HepG2 (cell line): Measurements from ENCODE around the gene AKAP7. TPM values are rescaled to one million over a fixed set of nuclear protein-coding genes. Genes with fewer than 3 reads are reported as not detected.

Source experiments
- ATAC-seq: fragments of 200-7000 bp; cut with Tn5 transposase; 3 replicates; pipeline ENCODE4 v1.9.1; 2020; ENCODE audit warnings: mild to moderate bottlenecking, moderate library complexity
- BruUV-seq: library from RNA; stranded (reverse); fragments of 400-500 nt; replicated peaks from 2 replicates; lab custom pipeline; 2021; lab: Mats Ljungman, UMichigan
- CTCF ChIA-PET: fragments of 300-600 bp; formaldehyde crosslinking; extraction: SDS; loops from one replicate; lab custom pipeline; 2021; ENCODE audit warnings: low total read pairs, inconsistent platforms, low intra/inter-chr PET ratio; lab: Yijun Ruan, JAX
- POLR2A ChIA-PET: fragments of 350-600 bp; sonication (Branson Sonifier 250); formaldehyde crosslinking; loops from one replicate; lab custom pipeline; 2020; ENCODE audit warnings: antibody characterized with exemption, inconsistent platforms; lab: Yijun Ruan, JAX
- DNase-seq: peaks from one replicate; pipeline ENCODE4 v3.0.0-alpha.2; 2015; ENCODE audit warnings: low spot score
- FAIRE-seq: peaks from 3 replicates; lab custom pipeline; 2011; peaks lifted over from hg19 to GRCh38; lab: Jason Lieb, UNC
- H2AFZ ChIP-seq: one replicate; pipeline ENCODE4 v1.6.1; 2011; ENCODE audit warnings: low read length, inconsistent platforms
- H3K27ac ChIP-seq: fragments of 300-600 bp; 3 replicates; pipeline ENCODE4 v1.8.0; 2011; ENCODE audit warnings: mixed run types, mild to moderate bottlenecking, mixed read lengths, low read length, inconsistent platforms; ENCODE audit not compliant: insufficient read depth; ENCODE audit errors: extremely low read length
- H3K27me3 ChIP-seq, 2 experiments: fragments of 200-600 bp in 1 of 2; 2 replicates in 1 of 2; 3 replicates in 1 of 2; pipeline versions ENCODE4 v1.6.0 to v1.8.0; 2011; ENCODE audit warnings: low read length in 2 of 2, mild to moderate bottlenecking in 2 of 2, moderate library complexity in 2 of 2, inconsistent platforms in 1 of 2; ENCODE audit not compliant: insufficient read depth in 2 of 2, control insufficient read depth in 1 of 2
- H3K36me3 ChIP-seq, 2 experiments: fragments of 200-600 bp in 1 of 2; replicated peaks in 1 of 2; 2 replicates in 1 of 2; 3 replicates in 1 of 2; pipeline versions ENCODE4 v1.5.1 to v1.8.0; 2011; ENCODE audit warnings: low read length in 2 of 2, inconsistent platforms in 1 of 2; ENCODE audit not compliant: insufficient read depth in 2 of 2, control insufficient read depth in 1 of 2
- H3K4me1 ChIP-seq: 2 replicates; pipeline ENCODE4 v1.5.1; 2012; ENCODE audit warnings: low read length, inconsistent platforms; ENCODE audit not compliant: insufficient read depth
- H3K4me2 ChIP-seq: 2 replicates; pipeline ENCODE4 v1.6.0; 2011; ENCODE audit warnings: low read depth, low read length, inconsistent platforms
- H3K4me3 ChIP-seq, 3 experiments: fragments of 200-600 bp in 1 of 3; sonication (generic), shearing (Covaris generic) in 1 of 3; replicated peaks in 1 of 3; 2 replicates each; pipeline ENCODE4 v1.5.1; 2011 to 2016; ENCODE audit warnings: low read length in 3 of 3, inconsistent platforms in 2 of 3, low read depth in 2 of 3, mild to moderate bottlenecking in 2 of 3, control low read depth in 1 of 3, mixed read lengths in 1 of 3; ENCODE audit not compliant: insufficient read depth in 1 of 3
- H3K79me2 ChIP-seq: one replicate; pipeline ENCODE4 v1.6.1; 2011; ENCODE audit warnings: low read length, inconsistent platforms; ENCODE audit not compliant: insufficient read depth
- H3K9ac ChIP-seq: 2 replicates; pipeline ENCODE4 v1.6.0; 2011; ENCODE audit warnings: mild to moderate bottlenecking, low read depth, low read length, inconsistent platforms; ENCODE audit not compliant: insufficient read depth
- H3K9me3 ChIP-seq: 2 replicates; pipeline ENCODE4 v1.5.1; 2012; ENCODE audit warnings: mild to moderate bottlenecking, low read length
- H4K20me1 ChIP-seq: 2 replicates; pipeline ENCODE4 v1.6.0; 2011; ENCODE audit warnings: inconsistent platforms, mild to moderate bottlenecking, low read length, moderate library complexity; ENCODE audit not compliant: insufficient read depth
- KDM6A ChIP-seq: IDR thresholded peaks from 2 replicates; pipeline ENCODE4 v1.6.1; 2016; ENCODE audit warnings: low read depth
- KLF12 ChIP-seq: sonication (generic); formaldehyde crosslinking; IDR thresholded peaks from 2 replicates; pipeline ENCODE4 v1.4.0; 2020; ENCODE audit warnings: missing genetic modification reagents, borderline replicate concordance
- TGIF2 ChIP-seq: IDR thresholded peaks from 2 replicates; pipeline ENCODE4 v1.6.1; 2016; ENCODE audit warnings: control low read depth, missing compliant biosample characterization
- XBP1 ChIP-seq: sonication (generic); formaldehyde crosslinking; IDR thresholded peaks from 2 replicates; pipeline ENCODE4 v1.5.0; 2020; ENCODE audit warnings: missing genetic modification reagents
- ZFP91 ChIP-seq: sonication (generic); formaldehyde crosslinking; IDR thresholded peaks from 2 replicates; pipeline ENCODE4 v1.9.0; 2022; ENCODE audit warnings: missing genetic modification reagents, mild to moderate bottlenecking, borderline replicate concordance
- ZNF337 ChIP-seq: sonication (generic); formaldehyde crosslinking; IDR thresholded peaks from 2 replicates; pipeline ENCODE4 v1.5.1; 2020; ENCODE audit warnings: missing genetic modification reagents, low read depth, mild to moderate bottlenecking, borderline replicate concordance
- ZNF33A ChIP-seq: sonication (generic); formaldehyde crosslinking; IDR thresholded peaks from 2 replicates; pipeline ENCODE4 v1.5.1; 2020; ENCODE audit warnings: missing genetic modification reagents, mild to moderate bottlenecking, moderate library complexity, borderline replicate concordance
- ZNF431 ChIP-seq: sonication (generic); formaldehyde crosslinking; IDR thresholded peaks from 2 replicates; pipeline ENCODE4 v1.9.0; 2022; ENCODE audit warnings: missing genetic modification reagents, low read depth, mild to moderate bottlenecking, borderline replicate concordance
- ZNF737 ChIP-seq: sonication (generic); formaldehyde crosslinking; IDR thresholded peaks from 2 replicates; pipeline ENCODE4 v1.5.0; 2020; ENCODE audit warnings: missing genetic modification reagents, mild to moderate bottlenecking, borderline replicate concordance
- WGBS: methylation state at CpG from one replicate; pipeline ENCODE4 v1.1.6; 2017; ENCODE audit warnings: low lambda C conversion rate; 5-methylcytosine and 5-hydroxymethylcytosine counted together
- in situ Hi-C: cut with HindIII; loops from 2 replicates; pipeline ENCODE4 v1.10.0; 2017; ENCODE audit warnings: low pct_unique_long_range_greater_than_20kb; ENCODE audit not compliant: extremely low pct_ligation_motif_present
- intact Hi-C: fragments of 100-400 bp; cut with micrococcal nuclease; formaldehyde crosslinking; loops from one replicate; pipeline ENCODE4 v1.10.0; 2022; ENCODE audit not compliant: unreplicated experiment
- polyA plus RNA-seq, 8 experiments: library from polyadenylated mRNA; depleted of rRNA in 3 of 8; stranded (reverse) in 7 of 8; unstranded in 1 of 8; fragments of >200 nt; fragmentation: Illumina TruSeq in 4 of 8; extraction: Trizol in 4 of 8; gene quantifications; 2 replicates each; pipeline versions ENCODE4 v1.2.1 to v1.2.3, GENCODE V29; 2011 to 2016; ENCODE audit warnings: low read depth in 4 of 8, missing spikeins in 1 of 8, mixed read lengths in 1 of 8; ENCODE audit not compliant: insufficient read depth in 1 of 8
- total RNA-seq, 5 experiments: library from RNA; depleted of rRNA; stranded (reverse); fragments of >200 nt; fragmentation: Illumina TruSeq; extraction: Trizol; gene quantifications; 2 replicates each; pipeline ENCODE4 v1.2.3, GENCODE V29; 2016; ENCODE audit warnings: low read depth in 1 of 5
- TF ChIP-seq, protein P1 (sequence below): sonication (generic); formaldehyde crosslinking; IDR thresholded peaks from 2 replicates; pipeline ENCODE4 v1.4.0; 2020; ENCODE audit warnings: missing genetic modification reagents
- TF ChIP-seq, protein P2 (sequence below): sonication (generic); formaldehyde crosslinking; IDR thresholded peaks from 2 replicates; pipeline ENCODE4 v1.9.0; 2021; ENCODE audit warnings: mild to moderate bottlenecking, missing genetic modification reagents

Gene AKAP7
- total and polyA plus RNA-seq, 2 of the 13 experiments (the other 11 are each of a cell fraction or from before 2014, with no cell fraction given): 3.6 to 11.7 TPM

DNA sequence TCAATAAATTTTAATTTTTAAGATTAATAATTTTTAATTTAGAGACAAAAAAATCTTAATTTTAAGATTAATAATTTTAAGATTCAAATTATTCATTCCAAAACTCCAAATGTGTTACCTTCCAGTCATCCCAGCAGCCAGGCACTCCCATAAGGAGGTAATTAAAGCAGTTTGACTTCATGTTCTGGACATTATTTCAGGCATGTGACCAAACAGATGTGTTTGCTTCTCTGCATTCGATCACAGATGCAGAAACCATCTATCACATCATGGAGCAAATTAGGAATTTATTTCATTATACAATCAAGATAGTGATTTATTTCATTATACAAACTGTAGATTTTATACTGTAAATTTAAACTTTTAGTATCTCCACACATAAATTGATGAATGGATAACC is 150.3 kb downstream of the AKAP7 start:
- no peak overlapping the region for H2AFZ ChIP-seq
- DNase-seq (no peak), FAIRE-seq (no peak), ATAC-seq (no peak)
- H3K4me2 ChIP-seq: no peak overlapping the region
- 97% methylated on average over 1 of the region's 1 CpG for WGBS
- intact Hi-C loops: no loop called here
- BruUV-seq: no TSS peak
- no peaks in the 10 kb centered on the region for H3K27me3 ChIP-seq
- H3K9me3 ChIP-seq: no peaks in the 10 kb centered on the region
- H3K4me3 ChIP-seq: no peak overlapping the region
- no peaks in the 10 kb centered on the region; a peak in 1 of 5 replicates for H3K36me3 ChIP-seq
- in situ Hi-C loops: no loop called here
- ChIA-PET CTCF (no interaction called here), POLR2A (no interaction called here)
- H4K20me1 ChIP-seq: no peaks in the 10 kb centered on the region
- H3K9ac ChIP-seq: no peak overlapping the region
- no peaks in the 10 kb centered on the region for H3K79me2 ChIP-seq
- no peaks in the 10 kb centered on the region for H3K4me1 ChIP-seq
- H3K27ac ChIP-seq: no peak overlapping the region
- TF ChIP-seq, protein P1, sequence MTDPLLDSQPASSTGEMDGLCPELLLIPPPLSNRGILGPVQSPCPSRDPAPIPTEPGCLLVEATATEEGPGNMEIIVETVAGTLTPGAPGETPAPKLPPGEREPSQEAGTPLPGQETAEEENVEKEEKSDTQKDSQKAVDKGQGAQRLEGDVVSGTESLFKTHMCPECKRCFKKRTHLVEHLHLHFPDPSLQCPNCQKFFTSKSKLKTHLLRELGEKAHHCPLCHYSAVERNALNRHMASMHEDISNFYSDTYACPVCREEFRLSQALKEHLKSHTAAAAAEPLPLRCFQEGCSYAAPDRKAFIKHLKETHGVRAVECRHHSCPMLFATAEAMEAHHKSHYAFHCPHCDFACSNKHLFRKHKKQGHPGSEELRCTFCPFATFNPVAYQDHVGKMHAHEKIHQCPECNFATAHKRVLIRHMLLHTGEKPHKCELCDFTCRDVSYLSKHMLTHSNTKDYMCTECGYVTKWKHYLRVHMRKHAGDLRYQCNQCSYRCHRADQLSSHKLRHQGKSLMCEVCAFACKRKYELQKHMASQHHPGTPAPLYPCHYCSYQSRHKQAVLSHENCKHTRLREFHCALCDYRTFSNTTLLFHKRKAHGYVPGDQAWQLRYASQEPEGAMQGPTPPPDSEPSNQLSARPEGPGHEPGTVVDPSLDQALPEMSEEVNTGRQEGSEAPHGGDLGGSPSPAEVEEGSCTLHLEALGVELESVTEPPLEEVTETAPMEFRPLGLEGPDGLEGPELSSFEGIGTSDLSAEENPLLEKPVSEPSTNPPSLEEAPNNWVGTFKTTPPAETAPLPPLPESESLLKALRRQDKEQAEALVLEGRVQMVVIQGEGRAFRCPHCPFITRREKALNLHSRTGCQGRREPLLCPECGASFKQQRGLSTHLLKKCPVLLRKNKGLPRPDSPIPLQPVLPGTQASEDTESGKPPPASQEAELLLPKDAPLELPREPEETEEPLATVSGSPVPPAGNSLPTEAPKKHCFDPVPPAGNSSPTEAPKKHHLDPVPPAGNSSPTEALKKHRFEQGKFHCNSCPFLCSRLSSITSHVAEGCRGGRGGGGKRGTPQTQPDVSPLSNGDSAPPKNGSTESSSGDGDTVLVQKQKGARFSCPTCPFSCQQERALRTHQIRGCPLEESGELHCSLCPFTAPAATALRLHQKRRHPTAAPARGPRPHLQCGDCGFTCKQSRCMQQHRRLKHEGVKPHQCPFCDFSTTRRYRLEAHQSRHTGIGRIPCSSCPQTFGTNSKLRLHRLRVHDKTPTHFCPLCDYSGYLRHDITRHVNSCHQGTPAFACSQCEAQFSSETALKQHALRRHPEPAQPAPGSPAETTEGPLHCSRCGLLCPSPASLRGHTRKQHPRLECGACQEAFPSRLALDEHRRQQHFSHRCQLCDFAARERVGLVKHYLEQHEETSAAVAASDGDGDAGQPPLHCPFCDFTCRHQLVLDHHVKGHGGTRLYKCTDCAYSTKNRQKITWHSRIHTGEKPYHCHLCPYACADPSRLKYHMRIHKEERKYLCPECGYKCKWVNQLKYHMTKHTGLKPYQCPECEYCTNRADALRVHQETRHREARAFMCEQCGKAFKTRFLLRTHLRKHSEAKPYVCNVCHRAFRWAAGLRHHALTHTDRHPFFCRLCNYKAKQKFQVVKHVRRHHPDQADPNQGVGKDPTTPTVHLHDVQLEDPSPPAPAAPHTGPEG: no peak
- TF ChIP-seq TGIF2 (no peak), XBP1 (CRISPR knock-in tag) (no peak), ZNF431 (no peak), ZFP91 (CRISPR knock-in tag) (no peak), KDM6A (CRISPR knock-in tag) (no peak), ZNF737 (CRISPR knock-in tag) (no peak), KLF12 (CRISPR knock-in tag) (no peak), ZNF337 (no peak), ZNF33A (no peak)
- TF ChIP-seq, protein P2, sequence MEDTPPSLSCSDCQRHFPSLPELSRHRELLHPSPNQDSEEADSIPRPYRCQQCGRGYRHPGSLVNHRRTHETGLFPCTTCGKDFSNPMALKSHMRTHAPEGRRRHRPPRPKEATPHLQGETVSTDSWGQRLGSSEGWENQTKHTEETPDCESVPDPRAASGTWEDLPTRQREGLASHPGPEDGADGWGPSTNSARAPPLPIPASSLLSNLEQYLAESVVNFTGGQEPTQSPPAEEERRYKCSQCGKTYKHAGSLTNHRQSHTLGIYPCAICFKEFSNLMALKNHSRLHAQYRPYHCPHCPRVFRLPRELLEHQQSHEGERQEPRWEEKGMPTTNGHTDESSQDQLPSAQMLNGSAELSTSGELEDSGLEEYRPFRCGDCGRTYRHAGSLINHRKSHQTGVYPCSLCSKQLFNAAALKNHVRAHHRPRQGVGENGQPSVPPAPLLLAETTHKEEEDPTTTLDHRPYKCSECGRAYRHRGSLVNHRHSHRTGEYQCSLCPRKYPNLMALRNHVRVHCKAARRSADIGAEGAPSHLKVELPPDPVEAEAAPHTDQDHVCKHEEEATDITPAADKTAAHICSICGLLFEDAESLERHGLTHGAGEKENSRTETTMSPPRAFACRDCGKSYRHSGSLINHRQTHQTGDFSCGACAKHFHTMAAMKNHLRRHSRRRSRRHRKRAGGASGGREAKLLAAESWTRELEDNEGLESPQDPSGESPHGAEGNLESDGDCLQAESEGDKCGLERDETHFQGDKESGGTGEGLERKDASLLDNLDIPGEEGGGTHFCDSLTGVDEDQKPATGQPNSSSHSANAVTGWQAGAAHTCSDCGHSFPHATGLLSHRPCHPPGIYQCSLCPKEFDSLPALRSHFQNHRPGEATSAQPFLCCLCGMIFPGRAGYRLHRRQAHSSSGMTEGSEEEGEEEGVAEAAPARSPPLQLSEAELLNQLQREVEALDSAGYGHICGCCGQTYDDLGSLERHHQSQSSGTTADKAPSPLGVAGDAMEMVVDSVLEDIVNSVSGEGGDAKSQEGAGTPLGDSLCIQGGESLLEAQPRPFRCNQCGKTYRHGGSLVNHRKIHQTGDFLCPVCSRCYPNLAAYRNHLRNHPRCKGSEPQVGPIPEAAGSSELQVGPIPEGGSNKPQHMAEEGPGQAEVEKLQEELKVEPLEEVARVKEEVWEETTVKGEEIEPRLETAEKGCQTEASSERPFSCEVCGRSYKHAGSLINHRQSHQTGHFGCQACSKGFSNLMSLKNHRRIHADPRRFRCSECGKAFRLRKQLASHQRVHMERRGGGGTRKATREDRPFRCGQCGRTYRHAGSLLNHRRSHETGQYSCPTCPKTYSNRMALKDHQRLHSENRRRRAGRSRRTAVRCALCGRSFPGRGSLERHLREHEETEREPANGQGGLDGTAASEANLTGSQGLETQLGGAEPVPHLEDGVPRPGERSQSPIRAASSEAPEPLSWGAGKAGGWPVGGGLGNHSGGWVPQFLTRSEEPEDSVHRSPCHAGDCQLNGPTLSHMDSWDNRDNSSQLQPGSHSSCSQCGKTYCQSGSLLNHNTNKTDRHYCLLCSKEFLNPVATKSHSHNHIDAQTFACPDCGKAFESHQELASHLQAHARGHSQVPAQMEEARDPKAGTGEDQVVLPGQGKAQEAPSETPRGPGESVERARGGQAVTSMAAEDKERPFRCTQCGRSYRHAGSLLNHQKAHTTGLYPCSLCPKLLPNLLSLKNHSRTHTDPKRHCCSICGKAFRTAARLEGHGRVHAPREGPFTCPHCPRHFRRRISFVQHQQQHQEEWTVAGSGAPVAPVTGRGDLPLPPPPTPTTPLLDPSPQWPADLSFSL (CRISPR knock-in tag): no peak
